ENCODE data around the gene FRMD6.

Gene FRMD6

DNA sequence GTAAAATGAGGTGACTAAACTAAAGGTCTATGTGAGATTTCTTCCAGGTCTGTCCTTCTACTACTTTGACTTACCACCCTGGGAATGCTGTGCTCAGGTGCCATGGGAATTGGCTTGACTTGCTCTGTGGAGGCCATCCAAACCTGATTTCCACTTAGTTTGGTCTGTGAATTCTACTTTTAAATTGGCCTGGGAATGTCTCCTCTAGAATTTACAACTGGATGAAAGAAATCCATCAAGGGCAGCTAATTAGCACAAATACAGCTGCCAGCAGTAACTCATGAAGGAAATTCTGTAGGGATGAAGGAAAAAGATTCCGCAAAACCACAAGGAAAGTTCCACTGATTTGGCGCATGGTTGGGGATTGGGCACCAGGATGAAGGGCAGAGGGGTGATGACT lies 31.7 kb upstream of the FRMD6 start:
- ATAC-seq = no peak
- TF ChIP-seq BACH2 (CRISPR knock-in tag; IDR thresholded peaks at IDR 0.05; ENCODE audit: borderline replicate concordance) (no peak), ZNF8 (CRISPR knock-in tag; IDR thresholded peaks at IDR 0.05) (no peak), ZC3H10 (CRISPR knock-in tag; IDR thresholded peaks at IDR 0.05) (no peak), ESRRG (CRISPR knock-in tag; IDR thresholded peaks at IDR 0.05) (no peak), ZFP3 (CRISPR knock-in tag; IDR thresholded peaks at IDR 0.05) (no peak), ZNF70 (CRISPR knock-in tag; IDR thresholded peaks at IDR 0.05) (no peak)

DNA sequence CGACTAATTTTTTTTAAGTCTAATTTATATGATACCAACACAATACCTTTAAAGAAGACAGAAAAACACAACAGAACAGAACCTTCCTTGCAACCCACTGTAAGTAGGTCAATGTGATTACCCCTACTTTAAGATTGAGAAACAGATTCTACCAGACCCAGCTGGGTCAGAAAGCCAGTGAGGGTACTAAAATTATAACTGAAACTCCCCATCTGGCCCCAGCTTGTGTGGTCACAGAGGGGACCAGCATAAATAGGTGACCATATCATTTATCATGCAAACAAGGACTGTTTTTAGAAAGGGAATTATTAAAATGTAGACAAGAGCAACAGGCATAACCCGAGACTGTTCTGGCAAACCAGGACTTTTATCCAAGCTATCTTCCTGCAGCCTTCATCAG lies 30.1 kb upstream of the FRMD6 start:
- TF ChIP-seq ZFP3 (CRISPR knock-in tag; IDR thresholded peaks at IDR 0.05) (no peak), RARB (CRISPR knock-in tag; IDR thresholded peaks at IDR 0.05) (no peak), GLIS3 (CRISPR knock-in tag; IDR thresholded peaks at IDR 0.05) (no peak), CSRNP3 (CRISPR knock-in tag; IDR thresholded peaks at IDR 0.05) (no peak), POU6F1 (CRISPR knock-in tag; IDR thresholded peaks at IDR 0.05; ENCODE audit: borderline replicate concordance, low read depth) (no peak), CSDC2 (CRISPR knock-in tag; IDR thresholded peaks at IDR 0.05) (no peak), ZC3H10 (CRISPR knock-in tag; IDR thresholded peaks at IDR 0.05) (no peak), TSHZ2 (CRISPR knock-in tag; IDR thresholded peaks at IDR 0.05) (no peak), PPARA (CRISPR knock-in tag; IDR thresholded peaks at IDR 0.05; ENCODE audit: borderline replicate concordance) (no peak), TCF4 (CRISPR knock-in tag; IDR thresholded peaks at IDR 0.05; ENCODE audit: borderline replicate concordance) (no peak), ZNF565 (CRISPR knock-in tag; conservative IDR thresholded peaks at IDR 0.05; ENCODE audit: low read depth) (no peak), OSR1 (CRISPR knock-in tag; IDR thresholded peaks at IDR 0.05) (no peak)
- TF ChIP-seq, protein P1, sequence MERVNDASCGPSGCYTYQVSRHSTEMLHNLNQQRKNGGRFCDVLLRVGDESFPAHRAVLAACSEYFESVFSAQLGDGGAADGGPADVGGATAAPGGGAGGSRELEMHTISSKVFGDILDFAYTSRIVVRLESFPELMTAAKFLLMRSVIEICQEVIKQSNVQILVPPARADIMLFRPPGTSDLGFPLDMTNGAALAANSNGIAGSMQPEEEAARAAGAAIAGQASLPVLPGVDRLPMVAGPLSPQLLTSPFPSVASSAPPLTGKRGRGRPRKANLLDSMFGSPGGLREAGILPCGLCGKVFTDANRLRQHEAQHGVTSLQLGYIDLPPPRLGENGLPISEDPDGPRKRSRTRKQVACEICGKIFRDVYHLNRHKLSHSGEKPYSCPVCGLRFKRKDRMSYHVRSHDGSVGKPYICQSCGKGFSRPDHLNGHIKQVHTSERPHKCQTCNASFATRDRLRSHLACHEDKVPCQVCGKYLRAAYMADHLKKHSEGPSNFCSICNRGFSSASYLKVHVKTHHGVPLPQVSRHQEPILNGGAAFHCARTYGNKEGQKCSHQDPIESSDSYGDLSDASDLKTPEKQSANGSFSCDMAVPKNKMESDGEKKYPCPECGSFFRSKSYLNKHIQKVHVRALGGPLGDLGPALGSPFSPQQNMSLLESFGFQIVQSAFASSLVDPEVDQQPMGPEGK (CRISPR knock-in tag; IDR thresholded peaks at IDR 0.05; ENCODE audit: borderline replicate concordance) = no peak
- TF ChIP-seq, protein P2, sequence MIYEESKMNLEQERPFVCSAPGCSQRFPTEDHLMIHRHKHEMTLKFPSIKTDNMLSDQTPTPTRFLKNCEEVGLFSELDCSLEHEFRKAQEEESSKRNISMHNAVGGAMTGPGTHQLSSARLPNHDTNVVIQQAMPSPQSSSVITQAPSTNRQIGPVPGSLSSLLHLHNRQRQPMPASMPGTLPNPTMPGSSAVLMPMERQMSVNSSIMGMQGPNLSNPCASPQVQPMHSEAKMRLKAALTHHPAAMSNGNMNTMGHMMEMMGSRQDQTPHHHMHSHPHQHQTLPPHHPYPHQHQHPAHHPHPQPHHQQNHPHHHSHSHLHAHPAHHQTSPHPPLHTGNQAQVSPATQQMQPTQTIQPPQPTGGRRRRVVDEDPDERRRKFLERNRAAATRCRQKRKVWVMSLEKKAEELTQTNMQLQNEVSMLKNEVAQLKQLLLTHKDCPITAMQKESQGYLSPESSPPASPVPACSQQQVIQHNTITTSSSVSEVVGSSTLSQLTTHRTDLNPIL (CRISPR knock-in tag; IDR thresholded peaks at IDR 0.05; ENCODE audit: low read depth) = no peak
- ATAC-seq = no peak

GRCh38 chr14:51622376-51622775 lies 29.3 kb upstream of the FRMD6 start:
- TF ChIP-seq BACH2 (CRISPR knock-in tag; IDR thresholded peaks at IDR 0.05; ENCODE audit: borderline replicate concordance) = no peak
- TF ChIP-seq TSHZ2 (CRISPR knock-in tag; IDR thresholded peaks at IDR 0.05) = no peak
- TF ChIP-seq ZNF8 (CRISPR knock-in tag; IDR thresholded peaks at IDR 0.05) = no peak
- no peak for TF ChIP-seq ESRRG (CRISPR knock-in tag; IDR thresholded peaks at IDR 0.05)
- no peak for TF ChIP-seq POU6F1 (CRISPR knock-in tag; IDR thresholded peaks at IDR 0.05; ENCODE audit: borderline replicate concordance, low read depth)
- ATAC-seq = no peak

Data from SK-N-SH treated with all-trans-retinoic acid at 6 μM for 48 hours (cell line).